Transverse colon (tissue), 3 donors: Measurements from ENCODE around the gene OXGR1.

ENCODE experiments used
- EP300 ChIP-seq: sonication (generic); formaldehyde crosslinking; IDR thresholded peaks from one replicate; pipeline ENCODE4 v1.6.1; 2017; ENCODE audit warnings: antibody characterized with exemption, low read depth
- POLR2A ChIP-seq: fragments of 450-650 bp; IDR thresholded peaks from one replicate; pipeline ENCODE4 v1.6.1; 2016; ENCODE audit warnings: antibody characterized with exemption, mild to moderate bottlenecking, moderate library complexity
- TF ChIP-seq, protein P1 (sequence below), 5 experiments: fragments of 200-600 bp in 3 of 5; fragments of 450-650 bp in 2 of 5; sonication (generic) in 3 of 5; IDR thresholded peaks; 1 replicate in 2 of 5; 2 replicates in 3 of 5; pipeline ENCODE4 v1.5.1; 2016 to 2017; ENCODE audit warnings: antibody characterized with exemption in 5 of 5, inconsistent platforms in 3 of 5, mild to moderate bottlenecking in 2 of 5, moderate library complexity in 1 of 5

- TF ChIP-seq POLR2A: no peak
- TF ChIP-seq, protein P1, sequence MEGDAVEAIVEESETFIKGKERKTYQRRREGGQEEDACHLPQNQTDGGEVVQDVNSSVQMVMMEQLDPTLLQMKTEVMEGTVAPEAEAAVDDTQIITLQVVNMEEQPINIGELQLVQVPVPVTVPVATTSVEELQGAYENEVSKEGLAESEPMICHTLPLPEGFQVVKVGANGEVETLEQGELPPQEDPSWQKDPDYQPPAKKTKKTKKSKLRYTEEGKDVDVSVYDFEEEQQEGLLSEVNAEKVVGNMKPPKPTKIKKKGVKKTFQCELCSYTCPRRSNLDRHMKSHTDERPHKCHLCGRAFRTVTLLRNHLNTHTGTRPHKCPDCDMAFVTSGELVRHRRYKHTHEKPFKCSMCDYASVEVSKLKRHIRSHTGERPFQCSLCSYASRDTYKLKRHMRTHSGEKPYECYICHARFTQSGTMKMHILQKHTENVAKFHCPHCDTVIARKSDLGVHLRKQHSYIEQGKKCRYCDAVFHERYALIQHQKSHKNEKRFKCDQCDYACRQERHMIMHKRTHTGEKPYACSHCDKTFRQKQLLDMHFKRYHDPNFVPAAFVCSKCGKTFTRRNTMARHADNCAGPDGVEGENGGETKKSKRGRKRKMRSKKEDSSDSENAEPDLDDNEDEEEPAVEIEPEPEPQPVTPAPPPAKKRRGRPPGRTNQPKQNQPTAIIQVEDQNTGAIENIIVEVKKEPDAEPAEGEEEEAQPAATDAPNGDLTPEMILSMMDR (IDR thresholded peaks at IDR 0.05): peak; percentile 20 to 67 (median 38)
- no peak for TF ChIP-seq EP300
Observed at GRCh38 chr13:96984051-96984508, 10.2 kb downstream of the OXGR1 start.
